GM21529 (cell line): ENCODE results near the gene HAX1.
"Not testable (repeated sequence)": the region's sequence is repeated elsewhere in the genome, so short reads cannot be mapped to it uniquely, and the experiment has no call there.

Experiments
- ATAC-seq: cut with Tn5 transposase; IDR thresholded peaks from one replicate; pipeline ENCODE4 v1.9.1; 2021; ENCODE audit not compliant: unreplicated experiment

HAX1 gene

GRCh38 chr1:154276797-154277196 is 4.4 kb downstream of the HAX1 start:
- no peak for ATAC-seq

GRCh38 chr1:154287591-154287990 is 15.2 kb downstream of the HAX1 start:
- ATAC-seq = not testable (repeated sequence)

- ATAC-seq = no peak
These were observed 16.2 kb downstream of the HAX1 start for GRCh38 chr1:154288661-154289060.

GRCh38 chr1:154290921-154291320 is 18.5 kb downstream of the HAX1 start:
- ATAC-seq = no peak

GRCh38 chr1:154295408-154296235 is 23.2 kb downstream of the HAX1 start:
- no peak for ATAC-seq

- no peak for ATAC-seq
These were observed 29.2 kb downstream of the HAX1 start for GRCh38 chr1:154301582-154301981.

GRCh38 chr1:154304664-154305337 is 32.4 kb downstream of the HAX1 start:
- peak; percentile 44 for ATAC-seq

- no peak for ATAC-seq
These were observed 33.7 kb downstream of the HAX1 start for GRCh38 chr1:154306151-154306550.

- ATAC-seq = not testable (repeated sequence)
These were observed 35.3 kb downstream of the HAX1 start for GRCh38 chr1:154307670-154308270.

GRCh38 chr1:154309136-154309535 is 36.7 kb downstream of the HAX1 start:
- ATAC-seq = not testable (repeated sequence)

GRCh38 chr1:154312229-154313065 is 40.0 kb downstream of the HAX1 start:
- not testable (repeated sequence) for ATAC-seq

- no peak for ATAC-seq
These were observed 40.6 kb downstream of the HAX1 start for GRCh38 chr1:154313066-154313356.

GRCh38 chr1:154314226-154314625 is 41.8 kb downstream of the HAX1 start:
- not testable (repeated sequence) for ATAC-seq

GRCh38 chr1:154316704-154317103 is 44.3 kb downstream of the HAX1 start:
- ATAC-seq = no peak

GRCh38 chr1:154318386-154318785 is 46.0 kb downstream of the HAX1 start:
- ATAC-seq = no peak

- no peak for ATAC-seq
These were observed 48.6 kb downstream of the HAX1 start, which contains the start of gene AQP10 for GRCh38 chr1:154320882-154321608. TSS of gene AQP10 (plus strand) at chr1:154321093. CDS start at chr1:154321156, 63 bp downstream.

- not testable (repeated sequence) for ATAC-seq
These were observed 49.1 kb downstream of the HAX1 start for GRCh38 chr1:154321609-154321934.

- no peak for ATAC-seq
These were observed 51.1 kb downstream of the HAX1 start for GRCh38 chr1:154323493-154323892.

GRCh38 chr1:154324241-154324640 is 51.8 kb downstream of the HAX1 start:
- ATAC-seq = no peak
